Ovary (tissue), 9 donors: ENCODE measurements around the gene ASPHD2. TPM values are rescaled to one million over a fixed set of nuclear protein-coding genes. Genes with fewer than 3 reads are reported as not detected.

Experiments
- DNase-seq, 5 donors: peaks; one replicate each; pipeline ENCODE4 v3.0.0-alpha.2; 2019 to 2020
- H3K27ac ChIP-seq, 2 donors: fragments of 200-600 bp; one replicate each; pipeline versions ENCODE4 v1.5.1 to v1.8.0; 2019 to 2022
- H3K27me3 ChIP-seq: fragments of 200-600 bp; one replicate; pipeline ENCODE4 v1.8.0; 2022
- H3K36me3 ChIP-seq: fragments of 200-600 bp; sonication (generic); one replicate; pipeline ENCODE4 v1.5.1; 2019
- H3K4me1 ChIP-seq: one replicate; pipeline ENCODE4 v1.8.1; 2013; ENCODE audit warnings: mild to moderate bottlenecking, moderate library complexity; ENCODE audit not compliant: insufficient read depth
- H3K4me3 ChIP-seq: fragments of 200-600 bp; sonication (generic); one replicate; pipeline ENCODE4 v1.5.1; 2017
- H3K9me3 ChIP-seq, 2 donors: fragments of 200-600 bp in 1 of 2; sonication (generic) in 1 of 2; one replicate each; pipeline versions ENCODE4 v1.5.1 to v1.8.1; 2013 to 2019; ENCODE audit warnings: mild to moderate bottlenecking in 1 of 2, moderate library complexity in 1 of 2
- EP300 ChIP-seq: sonication (generic); formaldehyde crosslinking; IDR thresholded peaks from one replicate; pipeline ENCODE4 v1.6.1; 2017; ENCODE audit warnings: antibody characterized with exemption
- POLR2A ChIP-seq: fragments of 450-650 bp; IDR thresholded peaks from one replicate; pipeline ENCODE4 v1.6.1; 2017; ENCODE audit warnings: antibody characterized with exemption, mild to moderate bottlenecking, moderate library complexity
- WGBS, 3 donors: extraction: QIAGEN DNeasy Blood & Tissue Kit in 1 of 3; methylation state at CpG; one replicate each; pipeline versions ENCODE4 v1.1.5 to v1.1.7; 2013 to 2017; 5-methylcytosine and 5-hydroxymethylcytosine counted together
- intact Hi-C, 4 donors: fragments of 100-400 bp; cut with DNase I; formaldehyde crosslinking; loops; one replicate each; pipeline versions ENCODE4 v1.11.0 to v1.15.1; 2022 to 2023
- polyA plus RNA-seq, 2 donors: library from polyadenylated mRNA; stranded (reverse); fragments of 200-250 nt in 1 of 2; fragments of 350-450 nt in 1 of 2; fragmentation: Illumina TruSeq in 1 of 2; extraction: RNeasy Lipid Tissue Mini Kit (QIAGEN cat#74804) in 1 of 2; gene quantifications; one replicate each; pipeline ENCODE4 v1.2.3, GENCODE V29; 2013 to 2014
- total RNA-seq, 7 donors: library from RNA; depleted of rRNA in 2 of 7; stranded (reverse); fragments of >200 nt in 2 of 7; fragmentation: NEBNext Ultra II Directional in 3 of 7; extraction: Animal tissue kit (Norgen Biotek cat#: 25700) in 3 of 7; gene quantifications; one replicate each; pipeline versions ENCODE4 v1.1.0 to v1.2.4, GENCODE V29; 2016 to 2023
- TF ChIP-seq, protein P1 (sequence below), 3 donors: fragments of 450-650 bp in 2 of 3; fragments of 200-600 bp in 1 of 3; IDR thresholded peaks; one replicate each; pipeline versions ENCODE4 v1.5.1 to v1.8.0; 2016 to 2022; ENCODE audit warnings: antibody characterized with exemption in 3 of 3, mild to moderate bottlenecking in 1 of 3
- donor health status: DM: no; HTN: no; CAD: no; lungs with moderate emphysema.
- donor health status: DM: no; HTN: no; CAD: no.
- donor health status: Bipolar disorder and iron deficiency.
- donor health status: DM: yes; HTN: yes; CAD: no.
- donor health status: DM: no; HTN: no; CAD: no.
- donor health status: DM: yes; HTN: yes; CAD: no.

ASPHD2 gene
- total and polyA plus RNA-seq, 9 donors, result 0.28 to 1.4 (median 0.52) TPM

DNA sequence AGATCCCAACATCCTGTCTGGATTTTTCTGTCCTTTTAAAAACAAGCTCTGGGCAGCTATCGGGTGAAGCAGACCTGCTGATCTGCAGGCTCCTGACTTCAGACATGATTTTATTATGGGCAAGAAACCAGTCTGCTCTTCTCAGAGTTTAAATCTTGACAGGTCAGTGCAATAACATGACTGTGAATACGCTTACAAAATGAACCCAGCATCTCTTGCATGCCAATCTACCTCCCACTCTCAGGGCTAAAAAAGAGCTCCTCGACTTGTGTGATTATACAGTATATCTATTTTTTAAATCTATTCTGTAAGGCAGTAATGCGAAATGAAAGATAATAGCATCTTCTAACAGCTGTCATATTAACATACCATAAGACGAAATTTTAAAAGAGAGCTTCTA lies 18.7 kb upstream of the ASPHD2 start:
- Histone ChIP-seq H3K27me3 (no peaks in the 10 kb centered on the region), H3K4me3 (no peak overlapping the region), H3K4me1 (no peaks in the 10 kb centered on the region), H3K36me3 (no peaks in the 10 kb centered on the region), H3K27ac (no peak overlapping the region), H3K9me3 (no peaks in the 10 kb centered on the region)
- no peak for TF ChIP-seq POLR2A
- TF ChIP-seq EP300, result no peak
- TF ChIP-seq, protein P1, sequence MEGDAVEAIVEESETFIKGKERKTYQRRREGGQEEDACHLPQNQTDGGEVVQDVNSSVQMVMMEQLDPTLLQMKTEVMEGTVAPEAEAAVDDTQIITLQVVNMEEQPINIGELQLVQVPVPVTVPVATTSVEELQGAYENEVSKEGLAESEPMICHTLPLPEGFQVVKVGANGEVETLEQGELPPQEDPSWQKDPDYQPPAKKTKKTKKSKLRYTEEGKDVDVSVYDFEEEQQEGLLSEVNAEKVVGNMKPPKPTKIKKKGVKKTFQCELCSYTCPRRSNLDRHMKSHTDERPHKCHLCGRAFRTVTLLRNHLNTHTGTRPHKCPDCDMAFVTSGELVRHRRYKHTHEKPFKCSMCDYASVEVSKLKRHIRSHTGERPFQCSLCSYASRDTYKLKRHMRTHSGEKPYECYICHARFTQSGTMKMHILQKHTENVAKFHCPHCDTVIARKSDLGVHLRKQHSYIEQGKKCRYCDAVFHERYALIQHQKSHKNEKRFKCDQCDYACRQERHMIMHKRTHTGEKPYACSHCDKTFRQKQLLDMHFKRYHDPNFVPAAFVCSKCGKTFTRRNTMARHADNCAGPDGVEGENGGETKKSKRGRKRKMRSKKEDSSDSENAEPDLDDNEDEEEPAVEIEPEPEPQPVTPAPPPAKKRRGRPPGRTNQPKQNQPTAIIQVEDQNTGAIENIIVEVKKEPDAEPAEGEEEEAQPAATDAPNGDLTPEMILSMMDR (IDR thresholded peaks at IDR 0.05), result no peak
- no peak for DNase-seq
- intact Hi-C loops, result no loop called here
- WGBS, 3 donors, result 51 to 60% (median 58%) methylated on average over 5 of the region's 5 CpGs

DNA sequence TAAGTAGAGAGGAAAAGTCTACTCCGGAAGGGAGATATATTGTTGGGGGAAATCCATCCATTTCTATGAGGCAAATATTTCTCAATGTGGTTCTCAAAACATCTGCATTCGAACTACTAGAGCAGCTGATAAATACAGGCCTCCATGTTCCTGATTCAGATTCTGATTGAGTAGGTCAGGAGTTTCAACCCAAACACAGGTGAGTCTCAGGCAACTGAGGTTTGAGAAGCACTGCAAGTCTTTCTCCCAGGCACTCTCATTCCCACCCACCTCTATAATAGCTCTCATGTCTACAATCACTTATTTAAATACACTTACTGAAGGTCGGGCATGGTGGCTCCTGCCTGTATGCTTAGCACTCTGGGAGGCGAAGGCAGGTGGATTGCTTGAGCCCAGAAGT lies 14.7 kb upstream of the ASPHD2 start:
- Histone ChIP-seq H3K9me3 (no peaks in the 10 kb centered on the region), H3K36me3 (no peaks in the 10 kb centered on the region), H3K27me3 (no peaks in the 10 kb centered on the region), H3K4me1 (no peaks in the 10 kb centered on the region), H3K4me3 (no peak overlapping the region), H3K27ac (no peak overlapping the region)
- 79 to 85% (median 83%) methylated on average over 4 of the region's 4 CpGs for WGBS, 3 donors
- intact Hi-C loops, result no loop called here
- TF ChIP-seq, protein P1 (IDR thresholded peaks at IDR 0.05), result no peak
- no peak for TF ChIP-seq EP300
- TF ChIP-seq POLR2A, result no peak
- DNase-seq, result no peak

DNA sequence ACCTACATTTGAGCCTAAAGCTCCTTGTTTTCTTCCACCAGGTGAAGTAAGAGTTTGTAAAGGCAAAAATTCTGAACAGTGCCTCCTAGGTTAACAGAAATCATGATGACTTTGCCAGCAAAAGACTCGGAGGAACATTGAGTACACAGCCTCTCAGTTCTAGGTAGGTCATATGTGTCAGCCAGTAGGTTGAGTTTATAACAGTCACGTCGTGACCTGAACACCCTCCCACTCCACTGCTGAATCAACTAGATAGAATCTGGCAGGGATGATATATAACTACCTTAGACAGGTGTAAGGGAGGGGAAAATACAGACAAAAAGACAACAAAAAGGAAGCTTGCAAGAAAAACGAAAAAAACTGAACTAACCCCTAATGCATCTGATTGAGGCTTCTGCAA lies 12.8 kb upstream of the ASPHD2 start:
- Histone ChIP-seq H3K27me3 (no peaks in the 10 kb centered on the region), H3K4me3 (no peak overlapping the region), H3K4me1 (no peaks in the 10 kb centered on the region), H3K27ac (no peak overlapping the region), H3K9me3 (no peaks in the 10 kb centered on the region), H3K36me3 (no peaks in the 10 kb centered on the region)
- no peak for DNase-seq
- 37 to 52% (median 38%) methylated on average over 4 of the region's 4 CpGs for WGBS, 3 donors
- TF ChIP-seq, protein P1 (IDR thresholded peaks at IDR 0.05), result no peak
- intact Hi-C loops, result no loop called here

DNA sequence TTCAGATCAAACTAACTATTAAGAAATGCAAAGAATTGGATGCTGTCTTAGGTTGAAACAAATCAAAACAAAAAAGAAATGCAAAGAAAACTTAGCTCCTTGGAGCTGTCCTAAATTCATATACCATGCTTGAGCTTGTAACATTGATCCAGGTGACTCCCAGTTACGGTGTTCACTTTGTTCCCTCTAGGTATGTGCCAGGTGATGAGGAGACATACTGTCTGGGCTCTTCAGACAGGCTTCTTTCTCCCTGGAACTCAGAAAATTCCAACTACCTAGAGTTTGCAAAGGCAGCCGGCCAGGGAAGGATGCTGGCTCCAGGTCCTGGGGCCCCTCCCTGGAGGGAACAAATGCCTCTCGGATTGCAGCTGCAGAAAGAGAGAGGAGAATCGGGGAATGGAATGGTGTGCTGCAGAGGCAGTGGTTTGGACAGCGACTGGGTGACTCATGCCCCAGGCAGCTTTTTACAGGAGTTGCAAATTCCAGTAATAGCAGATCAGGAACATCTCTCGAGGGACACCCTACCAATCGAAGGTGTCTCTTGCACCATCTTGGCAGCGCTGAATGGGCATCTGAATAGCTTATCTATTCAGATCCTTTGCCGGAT lies 12.3 kb upstream of the ASPHD2 start:
- intact Hi-C loops, result no loop called here
- H3K27ac ChIP-seq, result no peak overlapping the region
- H3K4me1 ChIP-seq, result no peaks in the 10 kb centered on the region
- no peaks in the 10 kb centered on the region for H3K27me3 ChIP-seq
- H3K4me3 ChIP-seq, result no peak overlapping the region
- H3K36me3 ChIP-seq, result no peaks in the 10 kb centered on the region
- no peak for DNase-seq
- TF ChIP-seq EP300, result no peak
- TF ChIP-seq, protein P1 (IDR thresholded peaks at IDR 0.05), result no peak
- no peak for TF ChIP-seq POLR2A
- 18 to 22% (median 21%) methylated on average over 9 of the region's 9 CpGs for WGBS, 3 donors
- H3K9me3 ChIP-seq, result no peaks in the 10 kb centered on the region
